HFFc6 (cell line): ENCODE measurements around the gene SREK1. TPM values are rescaled to one million over a fixed set of nuclear protein-coding genes. Genes with fewer than 3 reads are reported as not detected.

ENCODE experiments used
- DNase-seq: peaks from one replicate; pipeline ENCODE4 v3.0.0-alpha.2; 2018
- H3K27ac Mint-ChIP-seq: 2 replicates; pipeline ENCODE4 v1.8.0; 2020; ENCODE audit warnings: mild to moderate bottlenecking, mixed read lengths
- H3K27me3 Mint-ChIP-seq: 2 replicates; pipeline ENCODE4 v1.8.0; 2021; ENCODE audit warnings: mild to moderate bottlenecking, moderate library complexity, mixed read lengths; ENCODE audit not compliant: insufficient read depth
- H3K36me3 Mint-ChIP-seq: 2 replicates; pipeline ENCODE4 v1.8.0; 2021; ENCODE audit warnings: low read depth, mixed read lengths
- H3K4me1 Mint-ChIP-seq: 2 replicates; pipeline ENCODE4 v1.8.0; 2020; ENCODE audit warnings: low read depth, mixed read lengths
- H3K4me3 Mint-ChIP-seq: 2 replicates; pipeline ENCODE4 v1.8.0; 2020; ENCODE audit warnings: mild to moderate bottlenecking, moderate library complexity, mixed read lengths
- H3K9me3 Mint-ChIP-seq: 2 replicates; pipeline ENCODE4 v1.8.0; 2020; ENCODE audit warnings: mild to moderate bottlenecking, mixed read lengths
- CTCF ChIP-seq: fragments of 200-600 bp; sonication (generic); IDR thresholded peaks from 2 replicates; pipeline ENCODE4 v1.5.0; 2021; ENCODE audit warnings: antibody characterized with exemption, mild to moderate bottlenecking
- total RNA-seq, 6 experiments: library from RNA; stranded (reverse); fragmentation: NEBNext Ultra II Directional; extraction: Animal tissue kit (Norgen Biotek cat#: 25700); gene quantifications; 2 replicates in 1 of 6; 3 replicates in 5 of 6; pipeline ENCODE4 v1.2.3, GENCODE V29; 2021

SREK1 gene
- total RNA-seq, 6 experiments from 2014 or later = 32.4 to 39.7 (median 37.0) TPM

- Mint-ChIP-seq H3K27ac (no peak overlapping the region), H3K4me1 (no peaks in the 10 kb centered on the region)
- no peak for DNase-seq
Observed at GRCh38 chr5:66223637-66224036, 79.5 kb downstream of the SREK1 start.

GRCh38 chr5:66224274-66224673 is 80.2 kb downstream of the SREK1 start:
- peaks cover 7% of the 10 kb centered on the region; the same call in 1 of the 2 replicates for H3K36me3 Mint-ChIP-seq
- H3K9me3 Mint-ChIP-seq = peaks cover 8% of the 10 kb centered on the region
- DNase-seq = no peak
- TF ChIP-seq CTCF = no peak
- no peaks in the 10 kb centered on the region for H3K4me1 Mint-ChIP-seq
- H3K27ac Mint-ChIP-seq = no peak overlapping the region
- no peaks in the 10 kb centered on the region; the same call in 1 of the 2 replicates for H3K27me3 Mint-ChIP-seq
- no peak overlapping the region for H3K4me3 Mint-ChIP-seq

More at GRCh38 chr5:66223637-66224036, 79.5 kb downstream of the SREK1 start:
- Mint-ChIP-seq H3K4me3 (no peak overlapping the region), H3K36me3 (peaks cover 7% of the 10 kb centered on the region; the same call in 1 of the 2 replicates), H3K27me3 (peaks cover 5% of the 10 kb centered on the region), H3K9me3 (peaks cover 8% of the 10 kb centered on the region)
- peak; percentile 73 for TF ChIP-seq CTCF

- no peak overlapping the region for H3K4me3 Mint-ChIP-seq
- H3K27me3 Mint-ChIP-seq = no peaks in the 10 kb centered on the region
- H3K4me1 Mint-ChIP-seq = no peaks in the 10 kb centered on the region
- no peak overlapping the region for H3K27ac Mint-ChIP-seq
- H3K36me3 Mint-ChIP-seq = peaks cover 7% of the 10 kb centered on the region; the same call in 1 of the 2 replicates
- TF ChIP-seq CTCF = no peak
- H3K9me3 Mint-ChIP-seq = peaks cover 8% of the 10 kb centered on the region
- no peak for DNase-seq
Observed at GRCh38 chr5:66224773-66225553, 80.9 kb downstream of the SREK1 start.

GRCh38 chr5:66230551-66230950 is 86.5 kb downstream of the SREK1 start:
- Mint-ChIP-seq H3K36me3 (peaks cover 7% of the 10 kb centered on the region; the same call in 1 of the 2 replicates), H3K4me3 (no peak overlapping the region), H3K9me3 (peaks cover 8% of the 10 kb centered on the region), H3K27ac (no peak overlapping the region), H3K27me3 (no peaks in the 10 kb centered on the region; the same call in 1 of the 2 replicates), H3K4me1 (no peaks in the 10 kb centered on the region)
- DNase-seq = no peak
- TF ChIP-seq CTCF = no peak

- H3K4me3 Mint-ChIP-seq = no peak overlapping the region
- TF ChIP-seq CTCF = no peak
- H3K36me3 Mint-ChIP-seq = no peaks in the 10 kb centered on the region
- H3K9me3 Mint-ChIP-seq = no peaks in the 10 kb centered on the region
- no peak overlapping the region for H3K27ac Mint-ChIP-seq
- peaks cover 2% of the 10 kb centered on the region for H3K27me3 Mint-ChIP-seq
- H3K4me1 Mint-ChIP-seq = no peaks in the 10 kb centered on the region
- no peak for DNase-seq
Observed at GRCh38 chr5:66231508-66231907, 87.4 kb downstream of the SREK1 start.
